HG03025 (cell line): ENCODE results near the gene OBSL1.

Experiments
- ATAC-seq: cut with Tn5 transposase; IDR thresholded peaks from one replicate; pipeline ENCODE4 v1.9.1; 2021; ENCODE audit warnings: mild to moderate bottlenecking, moderate library complexity; ENCODE audit not compliant: unreplicated experiment, low FRiP score

OBSL1 gene

GRCh38 chr2:219567791-219568361, 3.5 kb downstream of the OBSL1 start:
- no peak for ATAC-seq

DNA sequence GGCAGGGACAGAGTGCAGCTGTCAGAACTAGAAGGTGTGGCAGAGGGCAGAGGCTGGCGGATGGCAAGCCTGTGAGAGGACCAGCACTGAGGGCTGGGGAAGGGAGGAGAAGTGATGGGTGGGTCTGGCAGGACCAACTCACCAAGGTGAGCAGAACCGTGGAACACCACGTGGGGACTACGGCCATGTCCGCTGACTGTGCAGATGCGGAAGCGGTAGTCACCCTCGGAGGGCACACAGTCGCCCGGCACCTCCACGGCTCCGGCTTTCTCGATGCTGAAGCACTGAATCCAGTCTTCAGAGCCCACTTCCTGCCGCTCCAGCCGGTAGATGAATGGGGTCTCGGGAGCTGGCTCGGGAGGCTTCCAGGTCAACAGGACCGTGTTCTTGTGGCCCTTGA, 4.2 kb downstream of the OBSL1 start:
- no peak for ATAC-seq

- ATAC-seq: no peak
Observed at GRCh38 chr2:219566640-219567039, 4.7 kb downstream of the OBSL1 start.

GRCh38 chr2:219565130-219566080, 5.9 kb downstream of the OBSL1 start:
- no peak for ATAC-seq

DNA sequence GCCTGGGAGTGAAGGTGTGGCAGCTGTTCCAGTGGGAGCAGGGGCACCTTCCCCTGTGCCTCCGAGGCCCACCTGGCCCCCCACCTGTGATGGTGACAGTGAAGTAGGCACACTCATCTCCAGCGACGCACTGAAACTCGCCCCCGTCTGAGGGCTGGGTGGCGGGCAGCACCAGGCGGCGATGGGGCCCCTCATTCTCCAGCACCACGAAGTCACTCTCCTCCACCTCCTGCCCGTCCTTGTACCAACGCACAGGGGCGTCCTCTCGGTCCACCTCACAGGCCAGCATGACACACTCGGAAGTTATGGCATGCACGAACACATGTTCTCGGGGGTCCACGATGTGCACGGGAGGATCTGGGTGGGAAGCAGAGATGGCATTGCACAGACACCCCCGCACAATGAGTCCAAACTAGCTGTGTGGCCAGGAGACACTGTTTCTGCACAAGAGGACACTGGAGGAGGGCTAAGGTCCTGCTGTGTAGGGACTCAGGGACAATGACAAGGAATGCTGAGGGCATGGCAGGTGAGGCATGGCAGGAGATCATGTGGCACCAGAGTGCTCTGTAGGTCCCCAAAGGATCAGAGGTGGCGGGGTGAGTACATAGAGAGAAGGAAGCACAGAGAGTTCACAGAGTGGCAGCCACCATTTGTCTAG, 7.9 kb downstream of the OBSL1 start:
- no peak for ATAC-seq

GRCh38 chr2:219562049-219563020, 9.0 kb downstream of the OBSL1 start:
- no peak for ATAC-seq

DNA sequence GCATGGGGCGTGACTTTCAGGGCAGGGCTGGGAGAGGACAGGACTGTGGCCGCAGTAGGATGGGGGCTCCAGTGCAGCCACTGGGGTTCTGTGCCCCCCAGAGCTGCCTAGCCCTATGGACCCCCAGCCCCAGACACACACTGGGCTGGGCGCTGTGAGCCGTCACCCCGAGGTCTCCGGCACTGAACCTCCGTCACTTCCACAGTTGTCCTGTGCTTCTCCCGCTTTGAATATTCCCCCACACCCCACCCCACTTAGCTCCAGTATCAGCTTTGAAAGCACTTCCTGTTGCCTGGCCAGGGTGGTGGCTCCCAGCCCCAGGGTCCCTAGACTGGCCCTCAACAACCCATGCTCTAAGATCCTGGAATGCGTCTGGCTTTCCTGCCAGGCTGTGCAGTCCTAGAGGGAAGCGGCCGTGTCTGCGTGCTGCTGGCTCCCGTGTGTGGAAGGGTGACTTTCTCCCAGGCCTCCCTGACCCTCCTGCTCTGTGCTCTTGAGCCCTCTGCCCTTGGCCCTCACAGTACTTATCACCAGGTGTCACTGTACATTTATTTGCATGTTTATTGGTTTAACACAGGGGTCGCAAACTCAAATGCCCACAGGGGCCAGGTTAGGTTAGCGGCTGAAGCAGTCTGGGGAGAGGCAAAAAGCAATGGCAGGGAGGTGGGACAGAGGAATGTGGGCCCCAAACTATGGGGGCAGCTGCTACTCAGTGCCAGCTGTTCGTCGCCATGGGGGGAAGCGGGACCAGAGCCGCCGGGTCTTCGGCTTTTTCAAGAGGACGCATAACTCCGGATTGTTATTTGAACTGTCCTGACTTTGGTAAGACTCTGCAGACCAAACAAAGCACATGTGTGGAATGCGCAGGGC, 9.9 kb downstream of the OBSL1 start:
- no peak for ATAC-seq

DNA sequence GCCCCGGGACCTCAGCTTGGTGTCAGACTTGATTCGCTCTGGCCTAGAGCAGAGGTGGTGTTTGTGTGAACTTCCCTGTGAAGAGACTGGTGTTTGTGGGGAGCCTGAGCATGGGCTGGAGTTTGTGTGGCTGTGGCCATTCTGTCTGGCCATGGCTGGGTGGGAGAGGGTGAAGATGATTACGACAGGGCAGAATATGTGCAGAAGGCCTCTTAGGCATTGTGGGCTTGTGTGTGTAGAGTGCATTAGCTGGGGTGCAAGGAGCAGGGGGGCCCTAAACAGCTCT, 10.5 kb downstream of the OBSL1 start:
- no peak for ATAC-seq

GRCh38 chr2:219560037-219560892, 11.1 kb downstream of the OBSL1 start:
- no peak for ATAC-seq

GRCh38 chr2:219559156-219559915, 12.0 kb downstream of the OBSL1 start:
- ATAC-seq: no peak

DNA sequence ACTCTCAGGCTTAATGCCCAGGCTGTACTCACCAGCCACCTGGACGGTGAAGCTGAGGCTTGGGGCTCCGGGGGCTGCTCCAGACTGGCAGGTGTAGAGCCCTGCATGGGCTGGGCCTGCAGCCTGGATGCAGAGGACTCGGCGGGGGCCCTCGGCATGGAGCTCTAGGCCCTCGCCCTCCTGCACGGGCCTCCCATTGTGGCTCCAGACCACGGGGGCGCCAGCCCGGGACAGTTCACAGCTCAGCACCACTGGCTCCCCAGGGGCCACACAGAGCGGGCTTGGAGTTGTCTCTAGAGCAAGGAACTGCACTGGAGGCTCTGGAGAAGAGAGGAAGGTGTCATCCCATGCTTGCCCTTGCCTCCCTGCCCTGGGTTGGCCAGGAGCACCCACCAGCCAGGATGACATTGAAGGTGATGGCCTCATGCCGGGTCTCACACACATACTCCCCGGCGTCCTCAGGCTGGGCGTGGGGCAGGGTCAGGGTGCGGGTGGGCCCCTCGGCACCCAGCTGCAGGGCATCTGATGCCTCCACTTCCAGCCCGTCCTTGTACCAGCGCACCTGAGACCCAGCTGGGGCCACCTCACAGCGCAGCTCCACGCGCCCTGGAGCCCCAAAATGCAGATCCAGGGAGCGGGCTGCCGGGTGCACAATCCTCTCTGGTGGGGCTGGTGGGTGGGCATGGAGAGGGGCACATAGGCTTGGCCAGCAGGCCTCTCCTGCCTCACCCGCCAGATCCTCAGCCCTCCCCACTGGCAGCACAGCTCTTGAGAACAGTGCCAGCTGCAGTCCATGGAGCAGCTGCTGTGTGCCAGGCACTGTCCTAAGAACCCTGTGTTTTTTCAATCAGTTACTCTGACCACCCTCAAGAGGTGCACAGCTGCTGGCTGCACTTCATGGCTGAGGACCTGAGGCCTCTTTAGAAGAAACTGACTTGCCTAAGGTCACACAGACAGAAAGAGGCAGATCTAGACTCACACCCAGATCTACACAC, 13.3 kb downstream of the OBSL1 start:
- ATAC-seq: no peak

DNA sequence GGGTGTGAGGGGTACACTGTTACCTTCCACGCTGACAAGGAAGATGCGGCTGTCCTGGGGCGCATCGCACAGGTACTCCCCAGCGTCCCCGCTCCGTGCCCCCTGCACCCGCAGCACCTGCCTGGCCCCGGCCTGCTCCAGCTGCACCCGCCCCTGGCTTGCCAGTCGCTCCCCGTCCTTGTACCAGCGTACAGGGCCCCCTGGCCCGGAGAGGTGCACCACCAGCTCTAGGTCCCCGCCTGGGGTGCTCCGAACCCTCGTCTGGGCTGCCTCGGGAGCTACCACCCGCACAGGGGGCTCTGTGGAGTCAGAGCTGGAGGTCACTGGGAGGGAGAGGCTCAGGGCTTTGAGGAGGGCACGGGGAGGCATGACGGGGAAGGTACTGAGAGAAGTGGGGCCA, 14.0 kb downstream of the OBSL1 start:
- ATAC-seq: no peak

- ATAC-seq: no peak
Observed at GRCh38 chr2:219556413-219556812, 14.9 kb downstream of the OBSL1 start.

GRCh38 chr2:219555956-219556355, 15.4 kb downstream of the OBSL1 start:
- ATAC-seq: no peak

DNA sequence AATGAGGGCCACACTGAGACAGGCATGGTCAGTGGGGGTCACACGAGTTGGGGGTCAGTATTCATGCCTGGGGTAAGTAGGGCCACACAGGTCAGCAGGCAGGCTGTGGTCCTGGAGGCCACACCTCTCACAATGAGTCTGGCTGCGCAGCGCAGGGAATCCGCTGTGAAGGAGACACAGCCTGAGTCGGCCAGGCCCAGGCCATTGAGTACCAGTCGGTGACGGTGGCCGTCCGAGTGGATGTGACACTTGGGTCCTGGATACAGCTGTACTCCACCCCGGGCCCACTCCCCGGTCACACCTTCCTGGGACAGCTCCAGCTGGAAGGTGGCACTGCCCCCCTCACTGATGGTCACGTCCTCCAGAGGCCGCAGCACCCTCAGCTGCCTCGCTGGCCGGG, 17.0 kb downstream of the OBSL1 start:
- no peak for ATAC-seq

GRCh38 chr2:219553463-219553963, 17.8 kb downstream of the OBSL1 start:
- ATAC-seq: no peak

GRCh38 chr2:219553168-219553417, 18.2 kb downstream of the OBSL1 start:
- ATAC-seq: no peak
